IMR-90 (cell line): ENCODE data around the gene CPD. TPM values are rescaled to one million over a fixed set of nuclear protein-coding genes. Genes with fewer than 3 reads are reported as not detected.

Source experiments
- ATAC-seq: fragments of 200-7000 bp; cut with Tn5 transposase; 2 replicates; pipeline ENCODE4 v1.9.1; 2020; ENCODE audit warnings: low read depth, mild to moderate bottlenecking, moderate library complexity
- BruUV-seq: library from RNA; stranded (reverse); fragments of 400-500 nt; replicated peaks from 2 replicates; lab custom pipeline; 2021; lab: Mats Ljungman, UMichigan
- CTCF ChIA-PET: fragments of 300-600 bp; formaldehyde crosslinking; extraction: SDS; loops from one replicate; lab custom pipeline; 2021; ENCODE audit warnings: antibody characterized with exemption; lab: Yijun Ruan, JAX
- POLR2A ChIA-PET: fragments of 300-600 bp; sonication (Branson Sonifier 250); formaldehyde crosslinking; loops from one replicate; lab custom pipeline; 2022; ENCODE audit warnings: antibody characterized with exemption; ENCODE audit not compliant: unreplicated experiment; lab: Charles Lee
- DNase-seq: peaks from one replicate; pipeline ENCODE4 v3.0.0; 2013
- H2AFZ ChIP-seq: replicated peaks from 2 replicates; pipeline ENCODE3; 2013; ENCODE audit warnings: low read length, mild to moderate bottlenecking; ENCODE audit not compliant: poor library complexity
- H2AK5ac ChIP-seq: 2 replicates; pipeline ENCODE4 v1.6.1; 2013; ENCODE audit warnings: low read depth, low read length, inconsistent platforms
- H2AK9ac ChIP-seq: replicated peaks from 2 replicates; pipeline ENCODE3; 2013; ENCODE audit warnings: mild to moderate bottlenecking, low read depth, low read length, moderate library complexity; ENCODE audit not compliant: poor library complexity
- H2BK120ac ChIP-seq: 2 replicates; pipeline ENCODE4 v1.6.1; 2013; ENCODE audit warnings: low read depth, low read length, inconsistent platforms
- H2BK15ac ChIP-seq: 3 replicates; pipeline ENCODE4 v1.6.1; 2013; ENCODE audit warnings: low read depth, low read length, inconsistent platforms
- H2BK20ac ChIP-seq: 2 replicates; pipeline ENCODE4 v1.6.1; 2013; ENCODE audit warnings: low read depth, mild to moderate bottlenecking, inconsistent platforms, low read length, moderate library complexity
- H2BK5ac ChIP-seq: 2 replicates; pipeline ENCODE4 v1.6.1; 2013; ENCODE audit warnings: mild to moderate bottlenecking, low read depth, low read length, inconsistent platforms; ENCODE audit not compliant: poor library complexity, severe bottlenecking
- H3K14ac ChIP-seq: replicated peaks from 2 replicates; pipeline ENCODE4 v1.6.1; 2013; ENCODE audit warnings: low read depth, low read length, inconsistent platforms
- H3K18ac ChIP-seq: 2 replicates; pipeline ENCODE4 v1.6.1; 2013; ENCODE audit warnings: low read depth, low read length, control low read depth
- H3K23ac ChIP-seq: 2 replicates; pipeline ENCODE4 v1.6.1; 2013; ENCODE audit warnings: low read depth, low read length, inconsistent platforms
- H3K27ac ChIP-seq: 2 replicates; pipeline ENCODE4 v1.5.1; 2013; ENCODE audit warnings: mild to moderate bottlenecking, control low read depth, low read length; ENCODE audit not compliant: insufficient read depth
- H3K27me3 ChIP-seq: 2 replicates; pipeline ENCODE4 v1.6.1; 2013; ENCODE audit warnings: low read length; ENCODE audit not compliant: control insufficient read depth, insufficient read depth
- H3K36me3 ChIP-seq: 2 replicates; pipeline ENCODE4 v1.6.1; 2013; ENCODE audit warnings: low read length, mixed read lengths; ENCODE audit not compliant: control insufficient read depth, insufficient read depth
- H3K4ac ChIP-seq: 2 replicates; pipeline ENCODE4 v1.6.1; 2013; ENCODE audit warnings: low read depth, low read length, inconsistent platforms
- H3K4me1 ChIP-seq: 2 replicates; pipeline ENCODE4 v1.6.1; 2013; ENCODE audit warnings: low read length, mixed read lengths; ENCODE audit not compliant: control insufficient read depth, insufficient read depth
- H3K4me2 ChIP-seq: 2 replicates; pipeline ENCODE4 v1.6.1; 2013; ENCODE audit warnings: low read depth, mild to moderate bottlenecking, control low read depth, low read length, moderate library complexity
- H3K4me3 ChIP-seq: 2 replicates; pipeline ENCODE4 v1.5.1; 2013; ENCODE audit warnings: low read depth, mild to moderate bottlenecking, control low read depth, low read length, moderate library complexity; ENCODE audit not compliant: insufficient read depth
- H3K56ac ChIP-seq: 2 replicates; pipeline ENCODE4 v1.6.1; 2013; ENCODE audit warnings: low read length, inconsistent platforms; ENCODE audit not compliant: insufficient read depth; ENCODE audit errors: extremely low read depth
- H3K79me1 ChIP-seq, 2 experiments: 2 replicates each; pipeline ENCODE4 v1.6.1; 2013; ENCODE audit warnings: low read length in 2 of 2, inconsistent platforms in 1 of 2, low read depth in 1 of 2
- H3K9ac ChIP-seq: 2 replicates; pipeline ENCODE4 v1.6.1; 2013; ENCODE audit warnings: low read depth, low read length, control low read depth
- H3K9me1 ChIP-seq: 2 replicates; pipeline ENCODE4 v1.6.1; 2013; ENCODE audit warnings: low read length, inconsistent platforms; ENCODE audit not compliant: insufficient read depth
- H3K9me3 ChIP-seq: 2 replicates; pipeline ENCODE4 v1.6.1; 2013; ENCODE audit warnings: low read length; ENCODE audit not compliant: control insufficient read depth, insufficient read depth
- H4K20me1 ChIP-seq: 2 replicates; pipeline ENCODE4 v1.6.1; 2013; ENCODE audit warnings: low read length, inconsistent platforms; ENCODE audit not compliant: insufficient read depth
- H4K5ac ChIP-seq: 2 replicates; pipeline ENCODE4 v1.6.1; 2013; ENCODE audit warnings: mild to moderate bottlenecking, low read depth, low read length, control low read depth
- H4K8ac ChIP-seq, 2 experiments: 2 replicates each; pipeline ENCODE4 v1.6.1; 2013; ENCODE audit warnings: low read depth in 2 of 2, low read length in 2 of 2, control low read depth in 1 of 2, inconsistent platforms in 1 of 2
- H4K91ac ChIP-seq: 2 replicates; pipeline ENCODE4 v1.6.1; 2013; ENCODE audit warnings: low read depth, low read length, inconsistent platforms; ENCODE audit not compliant: insufficient read depth
- BHLHE40 ChIP-seq: fragments of 150-350 bp; IDR thresholded peaks from 2 replicates; pipeline ENCODE4 v1.6.1; 2016; ENCODE audit warnings: mild to moderate bottlenecking, low read depth, low read length
- CEBPB ChIP-seq: IDR thresholded peaks from 2 replicates; pipeline ENCODE4 v1.6.1; 2012; ENCODE audit warnings: low read depth, low read length, improper control_type of control experiment
- CHD1 ChIP-seq: IDR thresholded peaks from 2 replicates; pipeline ENCODE4 v1.6.1; 2012; ENCODE audit warnings: low read depth, low read length, improper control_type of control experiment
- CTCF ChIP-seq: conservative IDR thresholded peaks from 2 replicates; pipeline ENCODE4 v1.5.1; 2012; ENCODE audit warnings: mild to moderate bottlenecking, low read depth, low read length, improper control_type of control experiment
- ELK1 ChIP-seq: fragments of 150-350 bp; IDR thresholded peaks from 2 replicates; pipeline ENCODE4 v1.6.1; 2016; ENCODE audit warnings: low read depth, mild to moderate bottlenecking, low read length, moderate library complexity, borderline replicate concordance
- FOS ChIP-seq: fragments of 150-350 bp; IDR thresholded peaks from 2 replicates; pipeline ENCODE4 v1.6.1; 2016; ENCODE audit warnings: low read depth, low read length
- MAFK ChIP-seq: IDR thresholded peaks from 2 replicates; pipeline ENCODE4 v1.6.1; 2012; ENCODE audit warnings: low read depth, low read length, improper control_type of control experiment
- MAZ ChIP-seq: IDR thresholded peaks from 2 replicates; pipeline ENCODE4 v1.6.1; 2012; ENCODE audit warnings: low read depth, mild to moderate bottlenecking, low read length, improper control_type of control experiment, moderate library complexity, borderline replicate concordance
- MXI1 ChIP-seq: IDR thresholded peaks from 2 replicates; pipeline ENCODE4 v1.6.1; 2012; ENCODE audit warnings: low read depth, mild to moderate bottlenecking, low read length, moderate library complexity, borderline replicate concordance
- NFE2L2 ChIP-seq: fragments of 150-350 bp; IDR thresholded peaks from 2 replicates; pipeline ENCODE4 v1.6.1; 2016; ENCODE audit warnings: low read depth, mild to moderate bottlenecking, low read length
- POLR2A ChIP-seq: IDR thresholded peaks from 2 replicates; pipeline ENCODE4 v1.6.1; 2012; ENCODE audit warnings: mild to moderate bottlenecking, low read depth, low read length
- RAD21 ChIP-seq: IDR thresholded peaks from 2 replicates; pipeline ENCODE4 v1.6.1; 2012; ENCODE audit warnings: low read length, improper control_type of control experiment
- RCOR1 ChIP-seq: IDR thresholded peaks from 2 replicates; pipeline ENCODE4 v1.6.1; 2012; ENCODE audit warnings: mild to moderate bottlenecking, low read length, improper control_type of control experiment; ENCODE audit not compliant: insufficient replicate concordance
- RFX5 ChIP-seq: IDR thresholded peaks from 2 replicates; pipeline ENCODE4 v1.8.0; 2012; ENCODE audit warnings: low read depth, mild to moderate bottlenecking, low read length, moderate library complexity
- SMC3 ChIP-seq: fragments of 150-350 bp; IDR thresholded peaks from 2 replicates; pipeline ENCODE4 v1.6.1; 2016; ENCODE audit warnings: low read depth, mild to moderate bottlenecking, antibody characterized with exemption, low read length, moderate library complexity
- USF2 ChIP-seq: fragments of 150-350 bp; IDR thresholded peaks from 2 replicates; pipeline ENCODE4 v1.6.1; 2017; ENCODE audit warnings: mild to moderate bottlenecking, antibody characterized with exemption, low read length, low read depth
- WGBS, 2 experiments: methylation state at CpG; one replicate each; pipeline versions ENCODE4 v1.1.5 to v1.1.7; 2013; ENCODE audit warnings: missing lambda C conversion rate in 2 of 2; ENCODE audit not compliant: insufficient read length in 1 of 2; ENCODE audit errors: extremely low coverage in 2 of 2; 5-methylcytosine and 5-hydroxymethylcytosine counted together
- dilution Hi-C: fragments of 300-500 bp; cut with HindIII; formaldehyde crosslinking; loops from one replicate; pipeline ENCODE4 v1.14.3; 2018; ENCODE audit warnings: low sequenced_read_pairs; ENCODE audit not compliant: unreplicated experiment
- in situ Hi-C: fragments of 300-500 bp; cut with MboI; formaldehyde crosslinking; loops from 3 replicates; pipeline ENCODE4 v1.14.3; 2019; ENCODE audit warnings: low sequenced_read_pairs, inconsistent platforms, mixed read lengths
- intact Hi-C: fragments of 100-400 bp; cut with micrococcal nuclease; formaldehyde crosslinking; loops from 2 replicates; pipeline ENCODE4 v1.10.0; 2022
- polyA plus RNA-seq, 3 experiments: library from polyadenylated mRNA; depleted of rRNA; stranded (reverse); fragments of >200 nt; gene quantifications; 2 replicates each; pipeline ENCODE4 v1.2.3, GENCODE V29; 2012; ENCODE audit warnings: low replicate concordance in 1 of 3
- total RNA-seq: library from RNA; depleted of rRNA; stranded (reverse); fragments of >200 nt; gene quantifications from 2 replicates; pipeline ENCODE4 v1.2.3, GENCODE V29; 2012

Gene CPD
- total and polyA plus RNA-seq, 2 of the 4 experiments (the other 2 are of a cell fraction): 23.4 to 94.5 TPM

GRCh38 chr17:30503558-30503957, 124.8 kb downstream of the CPD start:
- no TSS peak for BruUV-seq

More at GRCh38 chr17:30503558-30503957, 124.8 kb downstream of the CPD start:
- Histone ChIP-seq H2BK5ac (no peak overlapping the region), H2BK120ac (no peak overlapping the region), H3K4me3 (no peak overlapping the region), H4K5ac (no peak overlapping the region), H3K79me1 (peaks cover 18 to 34% of the 10 kb centered on the region in 2 experiments), H3K18ac (no peak overlapping the region), H3K27me3 (no peaks in the 10 kb centered on the region), H2BK20ac (no peak overlapping the region), H3K36me3 (peaks cover 16% of the 10 kb centered on the region), H2AK5ac (no peak overlapping the region), H3K4me1 (no peaks in the 10 kb centered on the region), H3K14ac (no peak overlapping the region), H3K9me3 (no peaks in the 10 kb centered on the region), H2BK15ac (no peak overlapping the region), H3K9ac (no peak overlapping the region), H4K8ac (no peak overlapping the region), H4K91ac (no peak overlapping the region), H3K9me1 (peaks cover 4% of the 10 kb centered on the region; the same call in 1 of the 2 replicates), H4K20me1 (no peaks in the 10 kb centered on the region), H3K23ac (no peak overlapping the region), H3K4ac (no peak overlapping the region), H3K56ac (no peak overlapping the region), H2AFZ (no peak overlapping the region), H2AK9ac (no peak overlapping the region), H3K4me2 (no peak overlapping the region), H3K27ac (no peak overlapping the region)
- no peak for TF ChIP-seq CTCF
- no peak for TF ChIP-seq CEBPB
- TF ChIP-seq ELK1: no peak
- no peak for TF ChIP-seq POLR2A
- no peak for TF ChIP-seq MAZ
- no peak for TF ChIP-seq RAD21
- TF ChIP-seq USF2: no peak
- no peak for TF ChIP-seq NFE2L2
- no peak for TF ChIP-seq BHLHE40
- TF ChIP-seq MAFK: no peak
- no peak for TF ChIP-seq FOS
- no peak for TF ChIP-seq RCOR1
- no peak for TF ChIP-seq CHD1
- TF ChIP-seq MXI1: no peak
- TF ChIP-seq SMC3: no peak
- TF ChIP-seq RFX5: no peak
- ChIA-PET POLR2A (no interaction called here), CTCF (no interaction called here)
- intact Hi-C loops: no loop called here
- DNase-seq: peak; percentile 28
- dilution Hi-C loops: no loop called here
- peak; percentile 96 for ATAC-seq
- in situ Hi-C loops: no loop called here
- 25% methylated on average over 2 of the region's 4 CpGs; no CpG with 5 or more reads in 1 of the 2 experiments for WGBS, 2 experiments
